SK-N-SH (cell line): ENCODE results near the gene PLEKHM3. TPM values are rescaled to one million over a fixed set of nuclear protein-coding genes. Genes with fewer than 3 reads are reported as not detected.
A peak's percentile ranks its signal among the peaks of the same experiment; 100 is the strongest.

Experiments
- CTCF ChIA-PET: fragments of 300-600, 350-600 bp; formaldehyde crosslinking; extraction: SDS; loops from one replicate; lab custom pipeline; 2021; lab: Yijun Ruan, JAX
- POLR2A ChIA-PET: fragments of 350-600 bp; sonication (Branson Sonifier 250); formaldehyde crosslinking; extraction: SDS; loops from one replicate; lab custom pipeline; 2020; ENCODE audit warnings: antibody characterized with exemption, inconsistent platforms; lab: Yijun Ruan, JAX
- DNase-seq: peaks from one replicate; pipeline ENCODE4 v3.0.0; 2012
- H2AFZ ChIP-seq: fragments of 200-600 bp; sonication (generic); 2 replicates; pipeline ENCODE4 v1.8.1; 2016; ENCODE audit warnings: antibody characterized with exemption, mild to moderate bottlenecking, low read depth
- H3F3A ChIP-seq: fragments of 200-600 bp; sonication (generic); replicated peaks from 2 replicates; pipeline ENCODE3; 2016; ENCODE audit warnings: antibody characterized with exemption, mild to moderate bottlenecking; ENCODE audit not compliant: insufficient read depth
- H3K27ac ChIP-seq, 2 experiments: fragments of 200-500 bp in 1 of 2; fragments of 200-600 bp in 1 of 2; sonication (Bioruptor generic) in 1 of 2; sonication (generic), shearing (Covaris generic) in 1 of 2; 2 replicates each; pipeline versions ENCODE4 v1.5.1 to v1.6.1; 2014 to 2016; ENCODE audit warnings: low read depth in 2 of 2, inconsistent platforms in 1 of 2, low read length in 1 of 2, mild to moderate bottlenecking in 1 of 2, mixed read lengths in 1 of 2
- H3K27me3 ChIP-seq: fragments of 200-600 bp; sonication (generic), shearing (Covaris generic); 2 replicates; pipeline ENCODE4 v1.6.1; 2016; ENCODE audit warnings: mixed run types; ENCODE audit not compliant: insufficient read depth
- H3K36me3 ChIP-seq, 2 experiments: fragments of 200-500 bp in 1 of 2; fragments of 200-600 bp in 1 of 2; sonication (Bioruptor generic) in 1 of 2; sonication (generic) in 1 of 2; replicated peaks in 1 of 2; 2 replicates each; pipeline versions ENCODE3 to v1.5.1; 2014 to 2016; ENCODE audit warnings: low read length in 1 of 2, mild to moderate bottlenecking in 1 of 2; ENCODE audit not compliant: insufficient read depth in 2 of 2, control insufficient read depth in 1 of 2
- H3K4me1 ChIP-seq, 2 experiments: fragments of 200-500 bp in 1 of 2; fragments of 200-600 bp in 1 of 2; sonication (Bioruptor generic) in 1 of 2; sonication (generic), shearing (Covaris generic) in 1 of 2; 2 replicates each; pipeline versions ENCODE4 v1.5.1 to v1.6.1; 2014 to 2016; ENCODE audit warnings: low read depth in 1 of 2, low read length in 1 of 2, mixed run types in 1 of 2; ENCODE audit not compliant: insufficient read depth in 2 of 2, control insufficient read depth in 1 of 2
- H3K4me2 ChIP-seq: fragments of 200-600 bp; sonication (generic), shearing (Covaris generic); 2 replicates; pipeline ENCODE4 v1.6.1; 2017; ENCODE audit warnings: mixed run types
- H3K4me3 ChIP-seq, 2 experiments: fragments of 200-500 bp in 1 of 2; fragments of 200-600 bp in 1 of 2; sonication (Bioruptor generic) in 1 of 2; sonication (generic), shearing (Covaris generic) in 1 of 2; 2 replicates each; pipeline versions ENCODE4 v1.5.1 to v1.8.1; 2014 to 2016; ENCODE audit warnings: low read depth in 2 of 2, inconsistent platforms in 1 of 2, low read length in 1 of 2, mild to moderate bottlenecking in 1 of 2, mixed read lengths in 1 of 2, moderate library complexity in 1 of 2
- H3K79me2 ChIP-seq: fragments of 200-600 bp; sonication (generic); 2 replicates; pipeline ENCODE4 v1.8.1; 2017; ENCODE audit warnings: mild to moderate bottlenecking; ENCODE audit not compliant: insufficient read depth
- H3K9ac ChIP-seq: fragments of 200-600 bp; sonication (generic); 2 replicates; pipeline ENCODE4 v1.6.1; 2017; ENCODE audit warnings: mixed run types
- H3K9me2 ChIP-seq: fragments of 200-600 bp; sonication (generic); 2 replicates; pipeline ENCODE4 v1.6.1; 2017; ENCODE audit warnings: mixed run types
- H3K9me3 ChIP-seq: fragments of 200-600 bp; sonication (generic); 2 replicates; pipeline ENCODE4 v1.6.1; 2017; ENCODE audit warnings: mixed run types, mild to moderate bottlenecking, moderate library complexity
- H4K20me1 ChIP-seq: fragments of 200-600 bp; sonication (generic); 2 replicates; pipeline ENCODE4 v1.6.1; 2017; ENCODE audit warnings: mild to moderate bottlenecking, mixed run types; ENCODE audit not compliant: insufficient read depth
- CHD2 ChIP-seq: fragments of 150-350 bp; IDR thresholded peaks from 2 replicates; pipeline ENCODE4 v1.6.1; 2018; ENCODE audit warnings: low read length; ENCODE audit not compliant: partially characterized antibody
- EP300 ChIP-seq, 2 experiments: IDR thresholded peaks; 2 replicates each; pipeline versions ENCODE4 v1.4.0 to v1.6.1; 2012; ENCODE audit warnings: borderline replicate concordance in 1 of 2, low read depth in 1 of 2, low read length in 1 of 2
- FOXJ3 ChIP-seq: sonication (generic); formaldehyde crosslinking; IDR thresholded peaks from 2 replicates; pipeline ENCODE4 v1.5.1; 2020; ENCODE audit warnings: mild to moderate bottlenecking, missing genetic modification reagents
- GABPA ChIP-seq: IDR thresholded peaks from 2 replicates; pipeline ENCODE4 v1.4.0; 2012; ENCODE audit warnings: low read depth, mild to moderate bottlenecking
- GATA2 ChIP-seq: sonication (generic); formaldehyde crosslinking; IDR thresholded peaks from 2 replicates; pipeline ENCODE4 v1.5.0; 2020; ENCODE audit warnings: mild to moderate bottlenecking, missing genetic modification reagents
- JUND ChIP-seq: IDR thresholded peaks from 2 replicates; pipeline ENCODE4 v1.4.0; 2012
- MEF2A ChIP-seq: IDR thresholded peaks from 2 replicates; pipeline ENCODE4 v1.4.0; 2012; ENCODE audit warnings: low read depth, borderline replicate concordance
- MXI1 ChIP-seq: IDR thresholded peaks from 2 replicates; pipeline ENCODE4 v1.6.1; 2012; ENCODE audit warnings: mild to moderate bottlenecking, low read depth, low read length, improper control_type of control experiment
- NFIC ChIP-seq: IDR thresholded peaks from 2 replicates; pipeline ENCODE4 v1.4.0; 2012; ENCODE audit warnings: borderline replicate concordance
- NRF1 ChIP-seq: IDR thresholded peaks from 2 replicates; pipeline ENCODE4 v1.6.1; 2012; ENCODE audit warnings: low read depth, mild to moderate bottlenecking, low read length
- POLR2AphosphoS5 ChIP-seq: IDR thresholded peaks from 2 replicates; pipeline ENCODE4 v1.6.1; 2012; ENCODE audit warnings: low read depth, low read length
- RAD21 ChIP-seq: IDR thresholded peaks from 2 replicates; pipeline ENCODE4 v1.6.1; 2012; ENCODE audit warnings: mild to moderate bottlenecking, low read length
- RXRA ChIP-seq: IDR thresholded peaks from 2 replicates; pipeline ENCODE4 v1.4.0; 2012; ENCODE audit warnings: low read depth, mild to moderate bottlenecking, borderline replicate concordance
- SIN3A ChIP-seq: IDR thresholded peaks from 2 replicates; pipeline ENCODE4 v1.6.1; 2012; ENCODE audit warnings: low read depth, mild to moderate bottlenecking, low read length, moderate library complexity, borderline replicate concordance
- SMC3 ChIP-seq: IDR thresholded peaks from 2 replicates; pipeline ENCODE4 v1.6.1; 2012; ENCODE audit warnings: low read depth, low read length, improper control_type of control experiment
- TAF1 ChIP-seq: IDR thresholded peaks from 2 replicates; pipeline ENCODE4 v1.6.1; 2012; ENCODE audit warnings: low read depth, mild to moderate bottlenecking, low read length, moderate library complexity, borderline replicate concordance
- TCF12 ChIP-seq: IDR thresholded peaks from 2 replicates; pipeline ENCODE4 v1.4.0; 2012
- TEAD4 ChIP-seq: IDR thresholded peaks from 2 replicates; pipeline ENCODE4 v1.4.0; 2012; ENCODE audit warnings: mild to moderate bottlenecking, borderline replicate concordance; ENCODE audit not compliant: insufficient read depth
- WGBS: methylation state at CpG from one replicate; pipeline ENCODE4 v1.1.6; 2017; ENCODE audit warnings: low lambda C conversion rate; 5-methylcytosine and 5-hydroxymethylcytosine counted together
- polyA plus RNA-seq, 3 experiments: library from polyadenylated mRNA; depleted of rRNA; stranded (reverse); fragments of >200 nt; gene quantifications; 2 replicates each; pipeline ENCODE4 v1.2.3, GENCODE V29; 2012
- TF ChIP-seq, protein P1 (sequence below): IDR thresholded peaks from 2 replicates; pipeline ENCODE4 v1.4.0; 2012; ENCODE audit warnings: low read depth, borderline replicate concordance
- TF ChIP-seq, protein P2 (sequence below): IDR thresholded peaks from 2 replicates; pipeline ENCODE4 v1.4.0; 2012; ENCODE audit warnings: low read depth
- TF ChIP-seq, protein P3 (sequence below): fragments of 150-350 bp; IDR thresholded peaks from 2 replicates; pipeline ENCODE4 v1.6.1; 2017; ENCODE audit warnings: antibody characterized with exemption, low read length, low read depth, borderline replicate concordance
- TF ChIP-seq, protein P4 (sequence below): IDR thresholded peaks from 2 replicates; pipeline ENCODE4 v1.4.0; 2012; ENCODE audit warnings: low read depth, borderline replicate concordance

PLEKHM3 gene
- polyA plus RNA-seq, 1 of the 3 experiments (the other 2 are of a cell fraction): 1.9 TPM

DNA sequence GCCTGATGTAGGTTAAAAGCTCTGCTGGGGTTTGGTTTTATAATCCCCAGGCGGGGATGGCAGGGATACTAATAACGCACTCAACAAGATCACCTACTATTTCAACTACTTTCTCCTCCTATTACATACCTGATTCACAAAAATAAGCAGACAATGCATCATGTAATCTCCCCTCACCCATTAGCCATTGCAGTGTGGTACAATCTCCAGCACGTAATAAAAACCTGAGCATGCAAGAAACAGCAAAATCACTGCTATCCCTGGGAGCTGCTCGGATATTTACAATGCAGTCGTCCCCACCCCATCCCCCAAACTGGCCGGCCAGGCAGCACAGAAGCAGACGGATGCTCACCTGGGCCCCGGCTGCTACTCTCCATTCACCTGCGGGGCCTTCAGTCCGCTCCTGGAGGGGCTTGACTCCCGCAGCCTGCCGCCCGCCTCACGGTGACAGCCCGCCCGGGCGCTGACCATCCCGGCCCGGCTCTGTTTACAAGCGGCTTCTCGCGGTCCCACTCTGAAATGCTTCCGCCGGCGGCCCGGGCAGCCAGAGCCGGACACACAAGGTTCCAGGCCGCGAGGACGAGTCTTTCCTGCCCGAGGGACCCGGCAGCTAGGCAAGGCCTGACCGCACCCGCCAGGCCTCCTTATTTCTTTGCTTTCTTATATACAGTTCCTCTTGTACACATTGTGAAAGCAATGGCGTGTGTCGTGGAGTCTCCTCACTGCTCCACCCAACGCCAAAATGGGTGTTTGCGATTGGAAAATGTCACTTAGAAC is at the start of gene PLEKHM3 (continued):
- TF ChIP-seq, protein P1, sequence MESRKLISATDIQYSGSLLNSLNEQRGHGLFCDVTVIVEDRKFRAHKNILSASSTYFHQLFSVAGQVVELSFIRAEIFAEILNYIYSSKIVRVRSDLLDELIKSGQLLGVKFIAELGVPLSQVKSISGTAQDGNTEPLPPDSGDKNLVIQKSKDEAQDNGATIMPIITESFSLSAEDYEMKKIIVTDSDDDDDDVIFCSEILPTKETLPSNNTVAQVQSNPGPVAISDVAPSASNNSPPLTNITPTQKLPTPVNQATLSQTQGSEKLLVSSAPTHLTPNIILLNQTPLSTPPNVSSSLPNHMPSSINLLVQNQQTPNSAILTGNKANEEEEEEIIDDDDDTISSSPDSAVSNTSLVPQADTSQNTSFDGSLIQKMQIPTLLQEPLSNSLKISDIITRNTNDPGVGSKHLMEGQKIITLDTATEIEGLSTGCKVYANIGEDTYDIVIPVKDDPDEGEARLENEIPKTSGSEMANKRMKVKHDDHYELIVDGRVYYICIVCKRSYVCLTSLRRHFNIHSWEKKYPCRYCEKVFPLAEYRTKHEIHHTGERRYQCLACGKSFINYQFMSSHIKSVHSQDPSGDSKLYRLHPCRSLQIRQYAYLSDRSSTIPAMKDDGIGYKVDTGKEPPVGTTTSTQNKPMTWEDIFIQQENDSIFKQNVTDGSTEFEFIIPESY: peak; percentile 87
- TF ChIP-seq POLR2AphosphoS5: peak; percentile 84; the same call in 1 of the 2 replicates
- peak; percentile 74 for TF ChIP-seq MXI1
- peak; percentile 96 for TF ChIP-seq SIN3A
- peak; percentile 49; the same call in 1 of the 2 replicates for TF ChIP-seq TCF12
- TF ChIP-seq, protein P2, sequence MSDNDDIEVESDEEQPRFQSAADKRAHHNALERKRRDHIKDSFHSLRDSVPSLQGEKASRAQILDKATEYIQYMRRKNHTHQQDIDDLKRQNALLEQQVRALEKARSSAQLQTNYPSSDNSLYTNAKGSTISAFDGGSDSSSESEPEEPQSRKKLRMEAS: peak; percentile 85

DNA sequence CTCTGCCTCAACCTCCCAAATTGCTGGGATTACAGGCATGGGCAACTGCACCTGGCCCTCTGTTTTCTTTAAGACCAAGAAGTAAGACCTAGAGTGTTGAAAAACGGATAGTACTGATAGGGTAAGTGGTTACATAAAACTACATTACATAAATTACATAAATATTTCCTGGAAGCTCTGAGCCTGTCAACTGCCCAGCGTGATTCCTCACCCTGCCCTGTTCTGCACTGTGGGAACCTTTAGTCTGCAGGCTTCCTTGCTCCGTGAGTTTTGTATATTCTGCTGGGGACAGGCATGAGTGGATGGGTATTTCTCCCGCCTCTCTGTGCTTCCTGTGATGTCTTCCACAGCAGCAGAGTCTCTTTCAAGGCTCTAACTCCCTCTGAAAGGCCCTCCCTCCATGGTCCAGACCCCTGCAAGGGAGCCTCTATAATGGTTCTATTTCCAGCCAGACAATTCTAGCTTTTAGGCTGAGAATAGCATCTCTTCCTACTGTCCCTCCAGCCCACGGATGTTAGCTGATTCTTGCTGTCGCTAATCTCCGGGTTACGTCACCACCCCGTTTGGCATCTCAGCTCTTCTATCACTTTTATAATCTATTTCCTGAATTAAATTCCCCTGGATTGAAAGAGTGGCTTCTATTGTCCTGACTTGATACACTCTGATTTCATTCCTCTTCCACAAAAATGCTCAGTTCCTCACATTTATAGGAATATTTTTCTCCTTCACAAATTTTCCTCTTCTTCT is 49.5 kb upstream of the PLEKHM3 start:
- no peaks in the 10 kb centered on the region for H3K36me3 ChIP-seq
- H3K4me1 ChIP-seq: no peaks in the 10 kb centered on the region
- no peak overlapping the region for H3K9ac ChIP-seq
- TF ChIP-seq CHD2 (no peak), RAD21 (no peak), MXI1 (no peak), EP300 (IDR thresholded peaks at IDR 0.05; ENCODE audit: borderline replicate concordance in 1 of 2, low read depth in 1 of 2, low read length in 1 of 2) (no peak), NFIC (no peak), GABPA (no peak), TEAD4 (no peak), TCF12 (no peak), MEF2A (no peak), SMC3 (no peak), GATA2 (CRISPR knock-in tag) (no peak), NRF1 (no peak), FOXJ3 (no peak), RXRA (no peak), JUND (no peak), TAF1 (no peak)
- TF ChIP-seq, protein P3, sequence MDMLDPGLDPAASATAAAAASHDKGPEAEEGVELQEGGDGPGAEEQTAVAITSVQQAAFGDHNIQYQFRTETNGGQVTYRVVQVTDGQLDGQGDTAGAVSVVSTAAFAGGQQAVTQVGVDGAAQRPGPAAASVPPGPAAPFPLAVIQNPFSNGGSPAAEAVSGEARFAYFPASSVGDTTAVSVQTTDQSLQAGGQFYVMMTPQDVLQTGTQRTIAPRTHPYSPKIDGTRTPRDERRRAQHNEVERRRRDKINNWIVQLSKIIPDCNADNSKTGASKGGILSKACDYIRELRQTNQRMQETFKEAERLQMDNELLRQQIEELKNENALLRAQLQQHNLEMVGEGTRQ: no peak
- TF ChIP-seq, protein P4, sequence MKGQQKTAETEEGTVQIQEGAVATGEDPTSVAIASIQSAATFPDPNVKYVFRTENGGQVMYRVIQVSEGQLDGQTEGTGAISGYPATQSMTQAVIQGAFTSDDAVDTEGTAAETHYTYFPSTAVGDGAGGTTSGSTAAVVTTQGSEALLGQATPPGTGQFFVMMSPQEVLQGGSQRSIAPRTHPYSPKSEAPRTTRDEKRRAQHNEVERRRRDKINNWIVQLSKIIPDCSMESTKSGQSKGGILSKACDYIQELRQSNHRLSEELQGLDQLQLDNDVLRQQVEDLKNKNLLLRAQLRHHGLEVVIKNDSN: no peak
- no peak overlapping the region for H3K4me2 ChIP-seq
- DNase-seq: no peak
- no peak overlapping the region for H3K27ac ChIP-seq
- H3K4me3 ChIP-seq: no peak overlapping the region
- no peaks in the 10 kb centered on the region for H3F3A ChIP-seq
- H3K79me2 ChIP-seq: no peaks in the 10 kb centered on the region
- 73% methylated on average over 9 of the region's 9 CpGs for WGBS
- no peak overlapping the region for H2AFZ ChIP-seq
- no peaks in the 10 kb centered on the region for H3K9me3 ChIP-seq
- CTCF ChIA-PET: interaction anchor here (1.2 to 13.7 kb wide), 5 partner anchors 9 to 327 kb away, joined by 3 to 162 read pairs (median 5); no protein-coding TSS in a partner anchor
- H4K20me1 ChIP-seq: no peaks in the 10 kb centered on the region
- POLR2A ChIA-PET: no interaction called here
- no peaks in the 10 kb centered on the region for H3K27me3 ChIP-seq
- H3K9me2 ChIP-seq: no peaks in the 10 kb centered on the region
